ENCODE results near the gene B4GALT5.
"Not testable (repeated sequence)": the region's sequence is repeated elsewhere in the genome, so short reads cannot be mapped to it uniquely, and the experiment has no call there.

Gene B4GALT5

GRCh38 chr20:49676581-49677291 lies 36.9 kb downstream of the B4GALT5 start:
- DNase-seq: no peak

GRCh38 chr20:49675368-49676151 lies 38.1 kb downstream of the B4GALT5 start:
- no peak for DNase-seq

- no peak for DNase-seq
These were observed 39.0 kb downstream of the B4GALT5 start for GRCh38 chr20:49674383-49675352.

GRCh38 chr20:49672096-49672664 lies 41.5 kb downstream of the B4GALT5 start:
- DNase-seq: no peak

GRCh38 chr20:49671433-49671832 lies 42.2 kb downstream of the B4GALT5 start:
- DNase-seq: no peak

GRCh38 chr20:49669601-49670189 lies 44.0 kb downstream of the B4GALT5 start:
- DNase-seq: no peak

- not testable (repeated sequence) for DNase-seq
These were observed 44.8 kb downstream of the B4GALT5 start for GRCh38 chr20:49668878-49669195.

- DNase-seq: no peak
These were observed 45.3 kb downstream of the B4GALT5 start for GRCh38 chr20:49668181-49668877.

- DNase-seq: no peak
These were observed 46.8 kb downstream of the B4GALT5 start for GRCh38 chr20:49666911-49667310.

- no peak for DNase-seq
These were observed 47.9 kb downstream of the B4GALT5 start for GRCh38 chr20:49665796-49666195.

- DNase-seq: no peak
These were observed 48.9 kb downstream of the B4GALT5 start for GRCh38 chr20:49664612-49665313.

- no peak for DNase-seq
These were observed 50.6 kb downstream of the B4GALT5 start for GRCh38 chr20:49663112-49663511.

GRCh38 chr20:49661560-49662329 lies 51.9 kb downstream of the B4GALT5 start:
- DNase-seq: no peak

GRCh38 chr20:49660912-49661311 lies 52.8 kb downstream of the B4GALT5 start:
- DNase-seq: peak; percentile 13

- no peak for DNase-seq
These were observed 54.6 kb downstream of the B4GALT5 start for GRCh38 chr20:49659056-49659455.

GRCh38 chr20:49658508-49658907 lies 55.2 kb downstream of the B4GALT5 start:
- DNase-seq: peak; percentile 58

- DNase-seq: no peak
These were observed 56.4 kb downstream of the B4GALT5 start for GRCh38 chr20:49657118-49657901.

GRCh38 chr20:49656304-49656703 lies 57.4 kb downstream of the B4GALT5 start:
- DNase-seq: peak; percentile 62

GRCh38 chr20:49653925-49654434 lies 59.7 kb downstream of the B4GALT5 start:
- no peak for DNase-seq
